Measurements from ENCODE around the gene TGFB2.

- no peak for TF ChIP-seq CTCF (IDR thresholded peaks at IDR 0.05 in 8 of 11, conservative IDR thresholded peaks at IDR 0.05 in 3 of 11)
- no peak for TF ChIP-seq POLR2A (IDR thresholded peaks at IDR 0.05)
Measured at GRCh38 chr1:218472885-218473284, 127.7 kb downstream of the TGFB2 start.
